Measurements from ENCODE around the gene SPACA9. TPM values are rescaled to one million over a fixed set of nuclear protein-coding genes. Genes with fewer than 3 reads are reported as not detected.

Gene SPACA9
- total and polyA plus RNA-seq, 8 donors: 1.0 to 3.6 (median 2.2) TPM

GRCh38 chr9:132894862-132895835 is 16.5 kb downstream of the SPACA9 start:
- intact Hi-C loops (cut with DNase I): no loop called here
- Histone ChIP-seq H3K27ac (no peak overlapping the region), H3K4me1 (no peaks in the 10 kb centered on the region), H3K4me3 (no peak overlapping the region), H3K36me3 (peaks cover 0 to 34% (median 18%) of the 10 kb centered on the region in 3 donors), H3K9me3 (no peaks in the 10 kb centered on the region), H3K27me3 (no peaks in the 10 kb centered on the region)
- FAIRE-seq (no peak), DNase-seq (no peak), ATAC-seq (no peak)
- no peak for TF ChIP-seq CTCF (IDR thresholded peaks at IDR 0.05)
- 69 to 70% methylated on average over 9 of the region's 9 CpGs for WGBS, 2 donors

- 92 to 97% methylated on average over 13 of the region's 13 CpGs for WGBS, 2 donors
- ATAC-seq (no peak), DNase-seq (peak in 1 of 6 donors; percentile 41), FAIRE-seq (no peak)
- Histone ChIP-seq H3K9me3 (no peaks in the 10 kb centered on the region), H3K27ac (no peak overlapping the region), H3K36me3 (peaks cover 0 to 45% (median 18%) of the 10 kb centered on the region in 3 donors), H3K4me1 (no peaks in the 10 kb centered on the region), H3K27me3 (no peaks in the 10 kb centered on the region), H3K4me3 (no peak overlapping the region)
- no peak for TF ChIP-seq CTCF (IDR thresholded peaks at IDR 0.05)
- intact Hi-C loops (cut with DNase I): no loop called here
These were observed 17.6 kb downstream of the SPACA9 start for GRCh38 chr9:132896264-132896663.

- H3K9me3 ChIP-seq: no peaks in the 10 kb centered on the region
- TF ChIP-seq CTCF (IDR thresholded peaks at IDR 0.05): no peak
- FAIRE-seq: no peak
- H3K27ac ChIP-seq: no peak overlapping the region
- DNase-seq: no peak
- ATAC-seq: peak in 1 of 4 donors; percentile 32
- no peaks in the 10 kb centered on the region for H3K4me1 ChIP-seq
- no peaks in the 10 kb centered on the region for H3K27me3 ChIP-seq
- 58 to 62% methylated on average over 6 of the region's 6 CpGs for WGBS, 2 donors
- H3K4me3 ChIP-seq: no peak overlapping the region
- intact Hi-C loops (cut with DNase I): no loop called here
- peaks cover 0 to 46% (median 18%) of the 10 kb centered on the region in 3 donors for H3K36me3 ChIP-seq
These were observed 18.2 kb downstream of the SPACA9 start for GRCh38 chr9:132896906-132897305.

GRCh38 chr9:132898051-132898450 is 19.4 kb downstream of the SPACA9 start:
- Histone ChIP-seq H3K27me3 (no peaks in the 10 kb centered on the region), H3K27ac (no peak overlapping the region), H3K36me3 (peaks cover 0 to 46% (median 18%) of the 10 kb centered on the region in 3 donors), H3K4me1 (no peaks in the 10 kb centered on the region), H3K9me3 (no peaks in the 10 kb centered on the region), H3K4me3 (no peak overlapping the region)
- 94 to 97% methylated on average over 7 of the region's 7 CpGs for WGBS, 2 donors
- FAIRE-seq (no peak), DNase-seq (no peak), ATAC-seq (no peak)
- TF ChIP-seq CTCF (IDR thresholded peaks at IDR 0.05): no peak
- intact Hi-C loops (cut with DNase I): no loop called here
